Thoracic aorta (tissue), 2 donors: ENCODE results near the gene NRP1. TPM values are rescaled to one million over a fixed set of nuclear protein-coding genes. Genes with fewer than 3 reads are reported as not detected.

Experiments used
- ATAC-seq: fragments of 150-250 bp; one replicate; pipeline ENCODE4 v1.8.0; 2017; ENCODE audit warnings: low read depth; ENCODE audit not compliant: insufficient number of reproducible peaks, low FRiP score
- DNase-seq: peaks from one replicate; pipeline ENCODE4 v3.0.0-alpha.2; 2020; ENCODE audit warnings: low spot score
- H3K27ac ChIP-seq, 2 donors: fragments of 200-600 bp; sonication (generic); 1 replicate in 1 of 2; 2 replicates in 1 of 2; pipeline ENCODE4 v1.5.1; 2016; ENCODE audit warnings: mild to moderate bottlenecking in 2 of 2, moderate library complexity in 2 of 2
- H3K27me3 ChIP-seq: fragments of 200-600 bp; sonication (generic); replicated peaks from 2 replicates; pipeline ENCODE4 v1.6.0; 2016; ENCODE audit warnings: mild to moderate bottlenecking; ENCODE audit not compliant: insufficient read depth
- H3K36me3 ChIP-seq: fragments of 200-600 bp; sonication (generic); one replicate; pipeline ENCODE4 v1.5.1; 2016
- H3K4me1 ChIP-seq, 2 donors: fragments of 200-600 bp; sonication (generic); 1 replicate in 1 of 2; 2 replicates in 1 of 2; pipeline versions ENCODE4 v1.5.1 to v1.6.0; 2016; ENCODE audit warnings: low read depth in 2 of 2, mild to moderate bottlenecking in 1 of 2; ENCODE audit not compliant: control insufficient read depth in 1 of 2
- H3K4me3 ChIP-seq: fragments of 200-600 bp; sonication (generic); 2 replicates; pipeline ENCODE4 v1.5.1; 2016; ENCODE audit warnings: mild to moderate bottlenecking
- H3K9me3 ChIP-seq: fragments of 200-600 bp; sonication (generic); 2 replicates; pipeline ENCODE4 v1.5.1; 2016
- total RNA-seq, 2 donors: library from RNA; depleted of rRNA; stranded (reverse); fragments of >200 nt; gene quantifications; one replicate each; pipeline versions ENCODE4 v1.1.0 to v1.2.3, GENCODE V29; 2016
- TF ChIP-seq, protein P1 (sequence below): fragments of 200-600 bp; sonication (generic); IDR thresholded peaks from one replicate; pipeline ENCODE4 v1.5.1; 2019; ENCODE audit warnings: antibody characterized with exemption

NRP1 gene
- total RNA-seq, 2 donors from 2014 or later = 66.9 to 117 TPM

DNA sequence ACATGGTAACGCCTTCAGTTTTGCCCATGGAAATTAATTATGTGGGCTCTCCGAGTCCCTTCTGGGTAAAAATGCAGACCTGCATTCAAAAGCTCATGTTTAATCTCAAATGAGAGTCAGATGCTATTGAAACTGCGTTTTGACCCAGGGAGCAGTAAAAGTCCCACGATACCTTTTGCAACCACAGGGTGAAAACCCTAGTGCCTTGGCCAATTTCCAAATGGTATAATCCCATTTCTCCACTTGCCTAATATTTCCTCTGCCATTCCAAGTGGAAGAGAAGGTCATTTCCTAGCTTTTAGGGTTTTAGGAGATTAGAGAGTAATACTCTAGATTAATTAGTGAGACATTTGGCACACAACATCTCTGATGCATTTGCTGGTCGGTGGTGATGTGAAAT is 132.5 kb downstream of the NRP1 start:
- TF ChIP-seq, protein P1, sequence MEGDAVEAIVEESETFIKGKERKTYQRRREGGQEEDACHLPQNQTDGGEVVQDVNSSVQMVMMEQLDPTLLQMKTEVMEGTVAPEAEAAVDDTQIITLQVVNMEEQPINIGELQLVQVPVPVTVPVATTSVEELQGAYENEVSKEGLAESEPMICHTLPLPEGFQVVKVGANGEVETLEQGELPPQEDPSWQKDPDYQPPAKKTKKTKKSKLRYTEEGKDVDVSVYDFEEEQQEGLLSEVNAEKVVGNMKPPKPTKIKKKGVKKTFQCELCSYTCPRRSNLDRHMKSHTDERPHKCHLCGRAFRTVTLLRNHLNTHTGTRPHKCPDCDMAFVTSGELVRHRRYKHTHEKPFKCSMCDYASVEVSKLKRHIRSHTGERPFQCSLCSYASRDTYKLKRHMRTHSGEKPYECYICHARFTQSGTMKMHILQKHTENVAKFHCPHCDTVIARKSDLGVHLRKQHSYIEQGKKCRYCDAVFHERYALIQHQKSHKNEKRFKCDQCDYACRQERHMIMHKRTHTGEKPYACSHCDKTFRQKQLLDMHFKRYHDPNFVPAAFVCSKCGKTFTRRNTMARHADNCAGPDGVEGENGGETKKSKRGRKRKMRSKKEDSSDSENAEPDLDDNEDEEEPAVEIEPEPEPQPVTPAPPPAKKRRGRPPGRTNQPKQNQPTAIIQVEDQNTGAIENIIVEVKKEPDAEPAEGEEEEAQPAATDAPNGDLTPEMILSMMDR = no peak
- Histone ChIP-seq H3K36me3 (peaks cover 15% of the 10 kb centered on the region), H3K27ac (no peak overlapping the region), H3K27me3 (no peaks in the 10 kb centered on the region), H3K9me3 (no peaks in the 10 kb centered on the region), H3K4me3 (no peak overlapping the region), H3K4me1 (peaks cover 0 to 6% of the 10 kb centered on the region in 2 donors)
- DNase-seq (no peak), ATAC-seq (no peak)

DNA sequence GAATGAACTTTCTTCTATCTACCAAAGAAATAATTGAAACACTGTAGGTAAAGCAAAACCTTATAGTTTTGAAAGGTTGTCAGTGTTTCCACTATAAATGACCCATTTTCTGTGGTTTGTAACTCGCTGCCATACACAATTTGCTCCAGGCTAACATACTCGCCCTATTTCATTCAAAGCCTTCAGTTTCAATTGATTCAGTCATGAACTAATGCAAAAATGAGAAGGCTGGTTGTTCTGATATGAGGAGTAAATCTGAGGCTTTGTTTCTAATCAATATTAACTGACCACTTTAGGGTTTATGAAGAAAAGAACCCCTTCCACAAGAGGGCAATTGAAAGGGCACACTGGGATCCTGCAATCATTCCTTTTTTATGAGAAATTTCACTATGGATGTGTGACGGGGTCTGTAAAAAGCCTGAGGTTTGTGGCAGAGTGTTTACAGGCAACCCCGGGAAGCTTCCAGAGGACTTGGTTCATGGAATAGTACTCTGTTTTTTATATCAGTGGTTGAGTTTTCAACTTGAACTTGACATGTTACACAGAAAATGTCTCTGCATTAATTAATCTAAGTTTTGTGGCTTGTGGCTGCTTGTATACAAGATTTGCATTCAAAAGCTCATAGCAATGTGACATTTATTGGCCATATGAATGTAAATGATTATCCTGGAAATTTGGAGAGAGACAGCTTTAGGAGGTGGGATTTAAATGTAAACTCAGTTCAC is 133.2 kb downstream of the NRP1 start:
- H3K27ac ChIP-seq = no peak overlapping the region
- no peak overlapping the region for H3K4me3 ChIP-seq
- H3K4me1 ChIP-seq = peaks cover 0 to 8% of the 10 kb centered on the region in 2 donors
- peaks cover 17% of the 10 kb centered on the region for H3K36me3 ChIP-seq
- ATAC-seq (no peak), DNase-seq (no peak)
- TF ChIP-seq, protein P1 = no peak
- no peaks in the 10 kb centered on the region for H3K9me3 ChIP-seq
- no peaks in the 10 kb centered on the region for H3K27me3 ChIP-seq

DNA sequence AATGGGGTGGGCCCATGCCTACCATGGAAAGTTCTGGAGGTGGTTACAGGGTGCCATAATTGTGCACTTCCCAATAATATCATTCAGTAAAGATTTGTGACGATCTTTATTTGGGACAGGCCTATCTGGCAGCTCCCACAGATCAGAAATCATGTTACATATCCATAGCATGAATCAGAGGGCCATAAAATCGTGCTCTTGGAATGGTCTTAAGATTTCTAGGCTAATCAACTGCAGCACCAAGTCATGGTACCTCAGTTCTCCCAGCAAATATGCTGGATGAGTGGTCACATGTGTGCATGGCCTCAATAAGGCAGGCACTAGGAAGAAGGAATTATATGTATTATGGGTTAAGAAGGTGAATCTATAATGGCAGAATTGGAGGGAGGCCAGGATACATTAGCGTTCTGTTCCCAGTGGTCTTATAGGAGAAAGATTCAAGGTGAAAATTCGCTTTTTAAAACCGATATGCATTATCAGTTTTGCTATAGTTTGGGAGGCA is 134.7 kb downstream of the NRP1 start:
- H3K4me1 ChIP-seq = peaks cover 0 to 8% of the 10 kb centered on the region in 2 donors
- no peak for ATAC-seq
- no peak overlapping the region for H3K27ac ChIP-seq
- no peak for DNase-seq
- no peak overlapping the region for H3K4me3 ChIP-seq
- TF ChIP-seq, protein P1 = no peak
- no peaks in the 10 kb centered on the region for H3K27me3 ChIP-seq
- H3K36me3 ChIP-seq = peaks cover 17% of the 10 kb centered on the region
- H3K9me3 ChIP-seq = no peaks in the 10 kb centered on the region

DNA sequence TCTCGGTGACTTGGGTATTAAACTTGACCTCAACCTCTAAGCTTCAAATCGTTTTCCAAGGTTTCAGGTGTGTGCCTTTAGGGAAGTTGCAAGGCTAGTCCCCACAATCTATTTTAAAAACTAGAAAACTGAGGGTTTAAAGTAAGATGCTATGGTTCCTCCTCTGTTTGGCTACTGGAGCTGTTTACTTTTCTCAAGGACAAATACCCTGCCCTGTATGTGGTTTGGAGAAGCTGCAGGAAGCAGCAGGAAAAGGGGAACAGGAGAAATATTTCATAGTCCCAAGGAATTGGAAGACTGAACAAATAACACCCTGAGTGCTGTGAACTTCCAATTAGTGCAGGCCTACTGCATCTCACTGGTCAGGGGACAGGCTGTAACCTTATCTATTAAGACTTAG is 135.9 kb downstream of the NRP1 start:
- Histone ChIP-seq H3K27me3 (no peaks in the 10 kb centered on the region), H3K9me3 (no peaks in the 10 kb centered on the region), H3K36me3 (peaks cover 17% of the 10 kb centered on the region), H3K27ac (no peak overlapping the region), H3K4me3 (no peak overlapping the region), H3K4me1 (peaks cover 5 to 19% of the 10 kb centered on the region in 2 donors)
- DNase-seq (no peak), ATAC-seq (no peak)
- TF ChIP-seq, protein P1 = no peak

DNA sequence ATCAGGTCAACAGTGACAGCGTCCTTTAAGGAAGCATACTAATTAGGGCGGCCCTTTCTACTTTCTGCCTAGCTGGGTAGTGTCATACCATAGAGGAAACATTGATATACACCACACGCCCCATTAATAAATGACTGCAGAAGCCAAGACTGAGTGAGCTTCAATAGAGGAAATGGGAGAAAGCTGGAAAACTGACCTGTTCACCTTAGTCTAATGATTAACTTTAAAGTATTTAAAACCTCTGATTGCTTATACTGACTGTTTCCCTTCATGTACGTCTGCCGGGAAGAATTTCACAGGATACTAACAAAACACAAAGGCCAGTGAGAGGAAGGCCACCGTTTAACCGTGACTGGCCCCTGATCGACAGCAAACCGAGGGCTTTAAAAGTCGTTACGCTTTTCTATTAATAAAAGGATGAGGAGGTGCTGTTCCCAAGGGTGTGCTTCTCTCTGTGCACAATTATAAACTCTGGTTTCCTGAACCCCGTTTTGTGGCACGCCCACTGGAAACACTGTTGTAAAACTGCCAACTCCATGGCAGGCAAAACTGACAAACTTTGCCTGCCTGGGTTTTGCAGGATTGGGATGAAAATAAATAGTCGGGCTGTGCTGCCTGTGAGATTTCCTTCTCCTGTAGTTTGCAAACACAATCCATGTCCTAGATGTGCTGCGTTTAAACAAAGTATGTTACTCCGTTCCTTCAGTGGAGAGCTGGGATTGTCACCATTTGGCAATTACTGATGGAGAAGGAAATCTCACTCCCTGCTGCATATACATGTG is 137.6 kb downstream of the NRP1 start:
- DNase-seq = no peak
- Histone ChIP-seq H3K9me3 (no peaks in the 10 kb centered on the region), H3K4me1 (peaks cover 7 to 26% of the 10 kb centered on the region in 2 donors), H3K27ac (peak overlapping the region in 1 of 2 donors; percentile 19), H3K27me3 (no peaks in the 10 kb centered on the region), H3K4me3 (no peak overlapping the region), H3K36me3 (peaks cover 11% of the 10 kb centered on the region)
- TF ChIP-seq, protein P1 = no peak
- no peak for ATAC-seq
